Smooth muscle cell (in vitro differentiated cells): Measurements from ENCODE around the gene HPS1. TPM values are rescaled to one million over a fixed set of nuclear protein-coding genes. Genes with fewer than 3 reads are reported as not detected.
"Not testable (repeated sequence)": the region's sequence is repeated elsewhere in the genome, so short reads cannot be mapped to it uniquely, and the experiment has no call there.

Source experiments
- DNase-seq: peaks from one replicate; lab custom pipeline; 2025; ENCODE audit not compliant: unreplicated experiment; lab: John Stamatoyannopoulos, UW
- H2AFZ ChIP-seq: fragments of 200-600 bp; sonication (generic); 2 replicates; pipeline ENCODE4 v1.6.0; 2016; ENCODE audit warnings: antibody characterized with exemption, low read depth, mild to moderate bottlenecking
- H3F3A ChIP-seq: fragments of 200-600 bp; sonication (generic); 2 replicates; pipeline ENCODE4 v1.6.0; 2017; ENCODE audit warnings: antibody characterized with exemption, low read depth
- H3K27ac ChIP-seq: fragments of 200-600 bp; sonication (generic); 2 replicates; pipeline ENCODE4 v1.5.1; 2016; ENCODE audit warnings: low read depth, mild to moderate bottlenecking
- H3K27me3 ChIP-seq: fragments of 200-600 bp; sonication (generic); 2 replicates; pipeline ENCODE4 v1.6.1; 2016; ENCODE audit warnings: low read depth, mild to moderate bottlenecking
- H3K36me3 ChIP-seq: fragments of 200-600 bp; sonication (generic); 2 replicates; pipeline ENCODE4 v1.5.1; 2016; ENCODE audit warnings: low read depth
- H3K4me1 ChIP-seq: fragments of 200-600 bp; sonication (generic); 2 replicates; pipeline ENCODE4 v1.5.1; 2016; ENCODE audit warnings: low read depth
- H3K4me2 ChIP-seq: fragments of 200-600 bp; sonication (generic); 2 replicates; pipeline ENCODE4 v1.6.0; 2016; ENCODE audit warnings: mild to moderate bottlenecking
- H3K4me3 ChIP-seq: fragments of 200-600 bp; sonication (generic); 2 replicates; pipeline ENCODE4 v1.5.1; 2016; ENCODE audit warnings: mild to moderate bottlenecking
- H3K79me2 ChIP-seq: fragments of 200-600 bp; sonication (generic); 2 replicates; pipeline ENCODE4 v1.6.0; 2016; ENCODE audit warnings: low read depth, mild to moderate bottlenecking
- H3K9ac ChIP-seq: fragments of 200-600 bp; sonication (generic); 2 replicates; pipeline ENCODE4 v1.6.0; 2016; ENCODE audit warnings: low read depth
- H3K9me3 ChIP-seq: fragments of 200-600 bp; sonication (generic); replicated peaks from 2 replicates; pipeline ENCODE4 v1.5.1; 2016; ENCODE audit warnings: low read depth
- H4K20me1 ChIP-seq: fragments of 200-600 bp; sonication (generic); 2 replicates; pipeline ENCODE4 v1.6.0; 2016; ENCODE audit warnings: low read depth
- CTCF ChIP-seq: fragments of 200-600 bp; sonication (generic); IDR thresholded peaks from 2 replicates; pipeline ENCODE4 v1.5.1; 2017; ENCODE audit warnings: borderline replicate concordance, mild to moderate bottlenecking, antibody characterized with exemption; ENCODE audit not compliant: insufficient read depth, poor library complexity, severe bottlenecking
- WGBS: methylation state at CpG from one replicate; pipeline ENCODE4 v1.1.7; 2016; ENCODE audit warnings: low lambda C conversion rate; 5-methylcytosine and 5-hydroxymethylcytosine counted together
- polyA plus RNA-seq: library from polyadenylated mRNA; unstranded; fragments of >200 nt; fragmentation: Nextera tagmentation; extraction: Ambion mirVana; gene quantifications from 2 replicates; pipeline ENCODE4 v1.2.1, GENCODE V29; 2016
- total RNA-seq: library from RNA; depleted of rRNA; stranded (reverse); fragments of >200 nt; gene quantifications from 2 replicates; pipeline ENCODE4 v1.2.3, GENCODE V29; 2014

The HPS1 gene
- total and polyA plus RNA-seq, 2 experiments from 2014 or later = 11.5 to 35.6 TPM

- no peaks in the 10 kb centered on the region for H3K27me3 ChIP-seq
- WGBS = 93% methylated on average over 13 of the region's 13 CpGs
- no peaks in the 10 kb centered on the region for H3K36me3 ChIP-seq
- peaks cover 3% of the 10 kb centered on the region for H3F3A ChIP-seq
- H2AFZ ChIP-seq = no peak overlapping the region
- no peak overlapping the region for H3K27ac ChIP-seq
- H3K4me3 ChIP-seq = no peak overlapping the region
- no peaks in the 10 kb centered on the region for H3K79me2 ChIP-seq
- H4K20me1 ChIP-seq = no peaks in the 10 kb centered on the region
- H3K9ac ChIP-seq = no peak overlapping the region
- no peak for TF ChIP-seq CTCF
- no peaks in the 10 kb centered on the region for H3K9me3 ChIP-seq
- H3K4me1 ChIP-seq = no peaks in the 10 kb centered on the region
- no peak overlapping the region for H3K4me2 ChIP-seq
- DNase-seq = no peak
Observed at GRCh38 chr10:98388101-98388655, 58.6 kb downstream of the HPS1 start.

DNA sequence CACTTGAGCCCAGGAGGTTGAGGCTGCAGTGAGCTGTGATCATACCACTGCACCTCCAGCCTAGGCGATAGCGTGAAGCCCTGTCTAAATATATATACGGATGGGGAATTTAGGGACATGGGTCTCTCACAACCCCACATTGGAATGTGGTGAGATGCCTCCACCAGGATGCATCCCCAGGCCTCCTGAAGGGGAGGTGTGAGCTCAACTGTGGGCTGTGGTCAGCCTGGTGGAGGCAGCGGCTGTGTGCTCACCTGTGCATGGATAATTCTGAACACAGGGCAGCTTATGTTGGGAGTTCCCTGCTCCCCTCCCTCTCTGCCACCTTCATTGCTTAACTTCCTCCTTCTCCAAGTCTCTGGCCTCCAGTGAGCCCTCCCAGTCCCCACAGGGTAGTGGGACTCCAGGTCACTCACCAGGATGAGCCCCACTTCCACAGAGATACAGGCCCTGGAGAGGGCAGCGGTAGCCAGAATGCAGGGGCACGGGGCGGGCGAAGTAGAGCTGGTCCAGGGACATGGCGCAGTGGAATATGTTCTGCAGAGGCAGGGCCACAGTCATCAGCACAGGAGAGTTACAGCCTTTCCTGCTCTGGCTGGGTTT is 62.1 kb downstream of the HPS1 start:
- H3K27ac ChIP-seq = no peak overlapping the region
- WGBS = over 99% methylated on average over 9 of the region's 9 CpGs

DNA sequence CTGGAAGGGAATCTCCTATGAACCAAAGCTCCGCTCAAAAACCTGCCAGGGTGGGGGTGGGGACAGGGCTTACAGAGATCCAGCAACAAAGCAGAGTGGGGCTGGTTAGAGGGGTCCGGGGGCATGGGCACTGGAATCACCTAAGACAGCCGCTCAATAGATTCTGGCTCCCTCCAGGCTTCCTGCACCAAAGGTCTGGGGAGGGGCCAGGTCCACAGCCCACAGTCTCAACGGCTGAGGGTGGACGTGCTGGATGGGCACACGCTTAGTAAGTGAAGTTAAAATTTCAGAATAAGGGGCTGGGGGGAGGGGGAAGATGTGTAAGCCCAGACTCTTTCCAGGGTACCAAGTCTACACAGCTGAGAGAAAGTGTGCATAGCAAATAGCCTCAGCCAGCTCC is 62.9 kb downstream of the HPS1 start:
- no peaks in the 10 kb centered on the region for H3K79me2 ChIP-seq
- no peaks in the 10 kb centered on the region for H3K27me3 ChIP-seq
- H3K4me1 ChIP-seq = peaks cover 7% of the 10 kb centered on the region
- DNase-seq = no peak
- H2AFZ ChIP-seq = no peak overlapping the region
- H3K27ac ChIP-seq = peak overlapping the region; percentile 57
- H3K36me3 ChIP-seq = no peaks in the 10 kb centered on the region
- H3K4me3 ChIP-seq = no peak overlapping the region
- peaks cover 25% of the 10 kb centered on the region for H3F3A ChIP-seq
- H4K20me1 ChIP-seq = no peaks in the 10 kb centered on the region
- no peak for TF ChIP-seq CTCF
- 93% methylated on average over 5 of the region's 6 CpGs for WGBS
- peak overlapping the region; percentile 4 for H3K4me2 ChIP-seq
- no peak overlapping the region for H3K9ac ChIP-seq
- H3K9me3 ChIP-seq = no peaks in the 10 kb centered on the region

More for the DNA sequence above, 62.1 kb downstream of the HPS1 start:
- TF ChIP-seq CTCF = no peak
- Histone ChIP-seq H3K4me2 (no peak overlapping the region), H3K36me3 (no peaks in the 10 kb centered on the region), H4K20me1 (no peaks in the 10 kb centered on the region), H3K4me1 (peaks cover 7% of the 10 kb centered on the region), H3K4me3 (no peak overlapping the region), H3K27me3 (no peaks in the 10 kb centered on the region), H3K9me3 (no peaks in the 10 kb centered on the region), H3K79me2 (no peaks in the 10 kb centered on the region), H3F3A (peaks cover 18% of the 10 kb centered on the region), H3K9ac (no peak overlapping the region), H2AFZ (no peak overlapping the region)
- no peak for DNase-seq

DNA sequence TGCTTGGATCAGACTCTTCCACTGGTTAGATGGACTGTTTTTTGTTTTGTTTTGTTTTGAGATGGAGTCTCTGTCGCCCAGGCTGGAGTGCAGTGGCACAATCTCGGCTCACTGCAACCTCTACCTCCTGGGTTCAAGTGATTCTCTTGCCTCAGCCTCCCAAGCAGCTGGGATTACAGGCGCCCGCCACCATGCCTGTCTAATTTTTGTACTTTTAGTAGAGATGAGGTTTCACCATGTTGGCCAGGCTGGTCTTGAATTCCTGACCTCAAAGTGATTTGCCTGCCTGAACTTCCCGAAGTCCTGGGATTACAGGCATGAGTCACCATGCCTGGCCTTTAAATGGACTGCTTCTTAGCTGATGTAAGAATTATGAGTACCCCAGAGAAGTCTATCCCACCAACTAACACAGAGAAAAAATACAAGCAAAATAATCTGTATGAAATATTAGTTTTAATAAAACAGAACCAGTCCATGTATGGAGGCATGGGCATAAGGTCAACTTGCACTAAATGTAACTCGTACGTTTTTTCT is 63.5 kb downstream of the HPS1 start:
- H3K79me2 ChIP-seq, H3K36me3 ChIP-seq, H3K4me1 ChIP-seq, H4K20me1 ChIP-seq, H3K27me3 ChIP-seq, H3K4me3 ChIP-seq, DNase-seq, H2AFZ ChIP-seq, H3K9ac ChIP-seq, H3K9me3 ChIP-seq: not testable (repeated sequence)
- WGBS = 65% methylated on average over 7 of the region's 7 CpGs
- peak overlapping the region; percentile 57 for H3K27ac ChIP-seq
- peaks cover 26% of the 10 kb centered on the region for H3F3A ChIP-seq
- H3K4me2 ChIP-seq = peak overlapping the region; percentile 12
